Fibroblast of the aortic adventitia (primary cell): ENCODE data around the gene DGKZ. TPM values are rescaled to one million over a fixed set of nuclear protein-coding genes. Genes with fewer than 3 reads are reported as not detected.

Experiments used
- DNase-seq: peaks from one replicate; pipeline ENCODE4 v3.0.0-alpha.2; 2010; ENCODE audit warnings: low read depth
- H3K4me3 ChIP-seq: 2 replicates; pipeline ENCODE4 v1.5.1; 2011; ENCODE audit warnings: low read depth, mild to moderate bottlenecking, control low read depth, low read length, moderate library complexity
- total RNA-seq: library from RNA; depleted of rRNA; stranded (reverse); fragments of >200 nt; gene quantifications from 2 replicates; pipeline ENCODE4 v1.2.3, GENCODE V29; 2012; ENCODE audit warnings: low replicate concordance
- TF ChIP-seq, protein P1 (sequence below): IDR thresholded peaks from 2 replicates; pipeline ENCODE4 v1.5.1; 2011; ENCODE audit warnings: mild to moderate bottlenecking, low read length, control low read depth, inconsistent platforms; ENCODE audit not compliant: insufficient read depth

DGKZ gene
- total RNA-seq, 1 donor = 37.7 TPM

DNA sequence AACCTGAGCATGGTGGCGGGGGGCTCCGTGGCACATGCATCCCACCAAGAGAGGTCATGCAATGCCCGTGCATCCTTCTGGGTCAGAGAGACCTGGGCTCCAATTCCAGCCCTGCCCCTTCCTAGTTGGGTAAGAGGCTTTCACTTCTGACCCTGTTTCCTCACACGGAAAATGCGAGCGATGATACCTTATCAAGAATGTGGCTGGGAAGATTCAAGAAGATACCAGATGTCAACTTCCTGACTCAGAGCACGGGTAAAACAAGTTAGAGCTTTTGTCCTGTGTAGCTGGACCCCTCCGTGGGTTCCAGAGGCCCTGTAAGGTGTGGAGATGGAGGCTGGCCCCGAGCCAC, 8.7 kb upstream of the DGKZ start:
- H3K4me3 ChIP-seq = no peak overlapping the region
- DNase-seq = no peak
- TF ChIP-seq, protein P1, sequence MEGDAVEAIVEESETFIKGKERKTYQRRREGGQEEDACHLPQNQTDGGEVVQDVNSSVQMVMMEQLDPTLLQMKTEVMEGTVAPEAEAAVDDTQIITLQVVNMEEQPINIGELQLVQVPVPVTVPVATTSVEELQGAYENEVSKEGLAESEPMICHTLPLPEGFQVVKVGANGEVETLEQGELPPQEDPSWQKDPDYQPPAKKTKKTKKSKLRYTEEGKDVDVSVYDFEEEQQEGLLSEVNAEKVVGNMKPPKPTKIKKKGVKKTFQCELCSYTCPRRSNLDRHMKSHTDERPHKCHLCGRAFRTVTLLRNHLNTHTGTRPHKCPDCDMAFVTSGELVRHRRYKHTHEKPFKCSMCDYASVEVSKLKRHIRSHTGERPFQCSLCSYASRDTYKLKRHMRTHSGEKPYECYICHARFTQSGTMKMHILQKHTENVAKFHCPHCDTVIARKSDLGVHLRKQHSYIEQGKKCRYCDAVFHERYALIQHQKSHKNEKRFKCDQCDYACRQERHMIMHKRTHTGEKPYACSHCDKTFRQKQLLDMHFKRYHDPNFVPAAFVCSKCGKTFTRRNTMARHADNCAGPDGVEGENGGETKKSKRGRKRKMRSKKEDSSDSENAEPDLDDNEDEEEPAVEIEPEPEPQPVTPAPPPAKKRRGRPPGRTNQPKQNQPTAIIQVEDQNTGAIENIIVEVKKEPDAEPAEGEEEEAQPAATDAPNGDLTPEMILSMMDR = no peak

DNA sequence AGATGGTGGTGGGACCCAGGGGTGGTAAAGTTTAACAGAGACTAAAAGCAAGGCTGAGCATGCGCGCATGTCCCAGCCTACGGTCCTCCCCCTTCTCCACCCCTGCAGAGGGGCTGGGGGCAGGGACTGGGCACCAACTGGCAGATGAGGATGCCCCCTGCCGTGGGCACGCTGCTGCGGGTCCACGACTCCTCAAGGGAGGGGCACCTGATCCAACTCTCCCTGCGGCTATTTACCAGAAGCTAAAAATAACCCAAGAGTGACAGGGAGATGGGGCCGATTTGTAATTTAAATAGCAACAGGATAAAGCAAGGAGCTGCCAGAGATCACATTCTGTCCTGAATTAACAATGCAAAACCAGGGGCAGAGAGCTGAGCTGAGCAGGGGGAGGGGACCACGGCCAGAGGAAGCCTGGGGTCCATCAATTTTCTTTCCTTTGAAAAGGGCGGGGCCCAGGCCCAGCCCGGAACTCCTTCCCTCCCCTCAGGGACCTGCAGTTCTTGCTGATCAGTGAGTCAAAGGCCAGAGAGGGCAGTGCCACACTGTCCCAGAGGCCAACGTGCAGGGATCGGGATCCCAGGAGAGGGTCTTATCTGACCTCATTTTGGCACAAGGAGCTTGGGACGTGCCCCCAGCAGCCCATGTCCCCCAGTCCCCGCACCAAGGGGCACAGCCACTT, 8.1 kb upstream of the DGKZ start:
- H3K4me3 ChIP-seq = no peak overlapping the region
- DNase-seq = no peak
- TF ChIP-seq, protein P1 = no peak

DNA sequence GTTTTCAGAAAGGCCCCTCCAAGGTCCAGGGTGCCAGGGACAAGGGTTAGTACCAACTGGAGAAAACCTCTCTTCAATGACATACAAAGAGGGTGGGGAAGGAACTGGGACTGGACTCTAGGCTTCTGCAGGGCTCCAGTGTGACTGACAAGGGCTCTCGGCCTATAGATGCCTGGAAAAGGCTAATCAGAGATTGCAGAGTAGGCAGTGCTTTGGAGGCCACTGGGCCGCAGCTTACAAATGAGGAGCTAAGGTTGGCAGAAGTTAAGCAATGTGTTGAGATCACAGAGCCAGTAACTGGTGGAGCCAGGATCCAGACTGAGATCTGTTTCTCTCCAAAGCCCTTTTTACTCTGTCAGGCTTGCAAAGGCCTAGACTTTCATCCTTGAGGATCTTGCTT, 7.4 kb upstream of the DGKZ start:
- no peak overlapping the region for H3K4me3 ChIP-seq
- peak; percentile 27 for DNase-seq
- TF ChIP-seq, protein P1 = no peak

DNA sequence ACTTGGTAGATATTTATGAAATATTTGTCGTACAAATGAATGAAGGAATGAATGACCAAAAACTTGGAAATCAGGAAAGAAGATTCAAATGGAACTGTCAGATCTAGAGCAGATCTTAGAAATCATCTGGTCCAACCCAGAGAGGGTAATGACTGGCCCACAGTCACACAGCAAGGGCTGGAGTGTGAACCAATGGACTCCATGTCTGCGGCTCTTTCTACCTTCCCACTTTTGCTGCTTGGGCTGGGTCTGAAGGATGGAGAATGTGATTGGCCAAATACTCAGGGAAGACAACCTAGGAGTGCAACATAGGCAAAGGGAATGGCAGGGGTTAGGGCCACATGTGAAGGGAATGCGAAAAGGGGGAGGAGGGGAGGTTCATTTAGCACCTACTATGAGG, 5.8 kb upstream of the DGKZ start:
- no peak for DNase-seq
- TF ChIP-seq, protein P1 = no peak
- H3K4me3 ChIP-seq = no peak overlapping the region

DNA sequence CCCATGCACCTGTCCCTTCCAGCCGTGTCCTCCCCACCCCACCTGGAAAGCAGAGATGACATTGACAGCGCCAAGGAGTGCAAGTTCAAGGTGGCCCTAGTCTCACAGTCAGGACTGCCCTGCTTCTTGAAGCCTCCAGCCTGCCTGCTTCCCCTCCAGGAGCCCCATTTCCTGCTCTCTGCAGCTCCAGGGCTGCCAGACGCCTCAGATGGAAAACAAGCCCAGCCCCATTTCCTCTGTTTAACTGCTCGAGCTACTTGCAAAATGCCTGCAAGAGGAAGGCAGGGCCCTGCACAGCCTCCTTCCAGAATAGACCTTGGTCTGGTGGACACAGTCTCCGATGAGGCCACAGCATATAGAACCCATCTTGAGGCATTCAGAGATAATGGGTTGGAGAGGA, 5.0 kb upstream of the DGKZ start:
- no peak overlapping the region for H3K4me3 ChIP-seq
- DNase-seq = no peak
- TF ChIP-seq, protein P1 = no peak

DNA sequence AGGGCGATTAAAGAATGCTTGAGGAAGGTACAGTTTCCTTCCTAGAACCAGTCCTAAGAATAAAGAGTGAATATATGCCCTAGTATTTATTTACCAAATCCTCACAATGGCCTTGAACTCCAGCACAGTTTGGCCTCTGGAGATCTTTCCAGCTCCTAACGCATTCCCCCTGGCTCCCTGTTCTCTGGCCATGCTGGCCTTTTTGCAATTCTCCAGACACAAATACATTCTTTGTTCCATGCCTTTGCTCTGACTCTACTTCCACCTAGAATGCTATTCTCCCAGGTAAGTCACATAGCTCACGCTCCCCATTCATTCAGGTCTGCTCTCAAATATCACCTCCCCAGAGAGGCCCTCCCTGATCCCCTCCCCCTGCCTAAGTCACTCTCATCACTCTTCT, 3.7 kb upstream of the DGKZ start:
- DNase-seq = no peak
- TF ChIP-seq, protein P1 = no peak
- H3K4me3 ChIP-seq = no peak overlapping the region

DNA sequence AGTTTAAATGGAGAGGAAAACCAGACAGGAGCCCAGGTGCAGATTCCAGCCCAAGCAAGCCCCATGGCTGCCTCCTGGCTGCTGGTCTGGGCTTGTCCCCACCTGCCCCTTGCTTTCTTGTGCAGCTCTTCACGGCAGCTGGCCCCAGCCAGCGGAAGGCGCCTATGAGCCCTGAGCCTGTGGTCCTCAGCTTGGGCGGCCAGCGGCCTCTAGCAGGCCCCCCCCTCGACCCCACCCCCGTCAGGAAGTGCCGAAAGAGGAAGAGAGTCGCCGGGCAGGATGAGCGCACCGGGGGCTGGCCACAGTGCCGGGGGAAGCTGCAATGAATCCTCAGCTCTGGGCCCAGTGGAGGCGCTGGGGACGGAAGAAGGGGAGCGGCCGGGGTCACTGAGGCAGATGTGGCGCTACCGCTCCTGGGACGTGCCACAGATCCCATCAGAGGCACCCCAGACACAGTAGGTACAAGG, 2.1 kb upstream of the DGKZ start:
- no peak overlapping the region for H3K4me3 ChIP-seq
- TF ChIP-seq, protein P1 = no peak
- no peak for DNase-seq
